GM21737 (cell line): ENCODE data around the gene C1orf53.

Source experiments
- ATAC-seq: cut with Tn5 transposase; IDR thresholded peaks from one replicate; pipeline ENCODE4 v1.9.1; 2021; ENCODE audit warnings: mild to moderate bottlenecking, moderate library complexity; ENCODE audit not compliant: unreplicated experiment

Gene C1orf53

DNA sequence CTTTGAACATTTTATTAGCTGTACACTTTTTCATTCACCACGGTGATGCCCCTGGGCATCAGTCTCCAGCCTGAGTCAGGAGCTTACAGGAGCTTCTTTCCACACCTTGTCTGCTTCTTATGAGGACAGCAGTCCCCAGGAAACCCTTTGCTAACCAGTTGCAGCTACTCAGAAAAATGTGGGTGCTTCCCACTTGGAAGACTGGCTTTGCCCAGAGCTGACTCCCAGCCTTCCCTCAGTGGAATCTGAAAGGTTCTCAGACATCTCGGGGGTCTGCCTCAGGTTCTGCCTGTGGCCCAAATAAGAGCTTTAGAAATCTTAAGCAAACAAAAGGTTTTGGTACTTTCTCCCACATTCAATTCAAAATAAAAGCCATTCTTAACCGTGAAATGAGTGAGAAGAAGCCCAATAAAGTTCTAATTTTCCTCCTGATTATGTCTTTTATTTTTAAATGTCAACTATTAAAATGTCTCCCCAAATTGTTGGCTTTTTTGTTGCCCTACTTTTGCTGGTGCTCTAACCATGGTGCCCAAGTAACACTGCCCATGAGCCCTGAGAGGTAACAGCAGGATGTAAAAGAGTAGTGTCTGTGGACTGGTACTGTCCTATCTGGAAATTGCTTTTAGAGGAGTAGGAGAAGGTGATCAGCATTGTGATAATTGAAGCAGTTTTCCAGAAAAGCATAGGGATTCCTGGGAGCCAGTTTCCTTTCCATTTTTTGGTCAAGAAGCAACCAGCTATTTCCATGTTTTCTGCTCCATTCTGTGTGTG, 5.6 kb downstream of the C1orf53 start:
- no peak for ATAC-seq

DNA sequence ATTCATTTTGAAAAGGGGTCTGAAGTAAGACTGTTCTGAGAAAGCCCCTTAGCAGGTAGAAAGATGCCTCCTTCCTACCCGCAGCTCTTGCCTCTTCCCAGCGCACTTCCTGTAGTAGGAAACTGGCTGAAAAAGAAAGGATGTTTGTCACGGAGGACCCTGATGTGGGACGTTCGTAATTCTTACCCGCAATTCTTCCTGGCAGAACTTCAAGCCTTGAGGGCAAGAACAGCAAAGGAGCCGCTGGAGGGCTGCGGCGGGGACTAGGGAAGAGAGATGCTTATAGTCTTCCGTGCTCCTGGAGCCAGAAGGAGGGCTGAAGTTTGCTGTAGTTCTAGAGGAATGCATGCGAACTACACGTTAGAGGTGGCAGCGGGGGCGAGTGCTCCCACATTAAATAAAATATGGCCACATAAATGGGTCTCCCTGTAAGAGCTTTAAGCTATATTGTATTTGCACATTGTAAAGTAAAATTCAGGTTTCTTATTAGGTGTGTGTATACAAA, 6.3 kb downstream of the C1orf53 start:
- ATAC-seq = no peak

DNA sequence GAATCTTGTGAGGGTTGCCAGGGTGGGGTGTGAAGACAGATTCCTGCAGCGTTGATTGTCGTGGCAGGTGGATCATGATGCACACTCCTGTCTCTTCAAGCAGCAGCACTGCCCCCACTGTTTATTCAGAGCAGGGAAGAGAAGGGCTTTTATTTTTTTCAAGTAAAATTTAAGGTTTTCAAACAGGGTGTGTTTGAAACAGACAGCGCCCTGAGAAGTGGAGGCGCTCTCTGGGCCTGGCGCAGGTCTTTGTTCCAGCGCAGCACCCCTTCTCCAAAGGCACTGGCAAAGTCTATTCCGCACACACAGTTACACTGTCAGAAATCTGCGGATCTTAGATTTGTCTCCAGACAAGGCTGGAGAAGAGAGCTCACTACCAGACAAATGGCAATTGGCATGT, 7.0 kb downstream of the C1orf53 start:
- no peak for ATAC-seq

- no peak for ATAC-seq
These were observed 7.9 kb downstream of the C1orf53 start for GRCh38 chr1:197910120-197910991.

DNA sequence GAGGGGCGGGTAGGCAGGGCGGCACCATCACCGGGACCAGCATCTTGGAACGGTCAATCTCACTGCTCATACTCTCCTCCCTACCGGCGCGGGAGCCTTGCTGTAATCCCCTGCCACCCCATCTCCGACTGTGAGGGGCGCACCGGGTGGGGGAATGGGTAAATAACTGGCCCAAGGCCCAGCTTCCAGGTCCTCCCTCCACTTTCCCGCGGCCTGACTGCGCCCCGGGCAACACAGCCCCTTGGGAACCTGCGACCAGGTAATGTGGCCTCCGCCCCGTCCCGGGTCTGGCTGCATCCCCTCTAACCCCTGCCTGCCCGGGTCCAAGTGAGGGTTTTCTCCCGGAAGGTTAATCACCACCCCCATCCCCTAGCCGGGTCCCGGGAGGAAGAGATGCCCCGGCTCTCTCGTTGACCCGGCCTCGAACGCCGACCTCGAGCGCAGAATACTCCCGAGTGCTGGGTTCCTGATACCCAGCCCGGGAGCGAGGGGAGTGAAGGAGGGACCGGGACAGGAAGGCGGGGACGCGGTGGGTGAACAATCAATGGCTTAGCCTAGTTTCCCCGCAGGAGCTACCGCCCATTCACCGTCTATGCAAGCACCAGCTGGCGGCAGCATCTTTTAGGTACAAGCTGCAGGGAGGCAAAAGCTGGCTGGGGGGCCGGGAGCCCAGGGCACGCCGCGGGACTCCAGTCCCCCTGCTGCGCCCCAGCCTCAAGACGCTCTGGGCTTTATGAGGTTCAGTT, 8.9 kb downstream of the C1orf53 start:
- ATAC-seq = no peak

DNA sequence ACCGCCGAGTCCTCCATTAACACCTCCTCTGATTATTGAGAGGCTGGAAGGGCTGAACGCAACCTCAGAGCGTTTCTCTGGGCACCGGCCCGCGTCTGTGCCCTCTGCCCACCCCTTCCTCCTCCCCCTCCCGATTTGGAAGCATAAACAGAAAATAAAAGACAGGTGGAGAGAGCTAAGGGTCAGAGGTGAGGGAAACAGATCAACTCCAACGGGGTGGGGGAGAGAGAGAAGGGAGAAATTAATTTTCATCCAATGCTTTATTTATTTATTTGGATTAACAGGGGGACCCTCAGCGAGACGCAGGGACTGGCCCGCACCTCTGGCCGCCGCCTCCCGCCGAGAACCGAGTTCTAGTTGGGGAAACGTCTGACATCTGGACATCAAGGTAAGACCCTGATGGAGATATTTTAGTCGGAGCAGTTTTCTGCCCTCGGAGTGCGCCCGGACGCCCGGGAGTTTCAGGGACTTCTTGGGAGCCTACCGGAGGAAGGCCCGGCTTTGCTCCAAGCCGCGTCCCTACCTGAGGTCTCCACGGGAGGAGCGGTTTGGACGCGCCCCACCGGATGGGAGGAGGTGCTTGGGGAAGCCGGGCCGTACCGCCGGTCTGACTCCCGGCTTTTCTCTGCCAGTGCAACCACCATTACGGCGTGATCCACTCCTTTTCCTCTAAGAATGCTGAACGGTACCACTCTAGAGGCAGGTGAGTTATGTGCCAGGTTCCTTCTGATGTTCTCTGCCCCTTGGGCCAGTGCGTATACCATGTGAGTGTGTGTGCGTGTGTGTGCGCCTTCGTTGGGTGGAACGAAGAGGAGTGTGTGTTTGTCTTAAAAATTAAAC, 9.6 kb downstream of the C1orf53 start:
- ATAC-seq = no peak

DNA sequence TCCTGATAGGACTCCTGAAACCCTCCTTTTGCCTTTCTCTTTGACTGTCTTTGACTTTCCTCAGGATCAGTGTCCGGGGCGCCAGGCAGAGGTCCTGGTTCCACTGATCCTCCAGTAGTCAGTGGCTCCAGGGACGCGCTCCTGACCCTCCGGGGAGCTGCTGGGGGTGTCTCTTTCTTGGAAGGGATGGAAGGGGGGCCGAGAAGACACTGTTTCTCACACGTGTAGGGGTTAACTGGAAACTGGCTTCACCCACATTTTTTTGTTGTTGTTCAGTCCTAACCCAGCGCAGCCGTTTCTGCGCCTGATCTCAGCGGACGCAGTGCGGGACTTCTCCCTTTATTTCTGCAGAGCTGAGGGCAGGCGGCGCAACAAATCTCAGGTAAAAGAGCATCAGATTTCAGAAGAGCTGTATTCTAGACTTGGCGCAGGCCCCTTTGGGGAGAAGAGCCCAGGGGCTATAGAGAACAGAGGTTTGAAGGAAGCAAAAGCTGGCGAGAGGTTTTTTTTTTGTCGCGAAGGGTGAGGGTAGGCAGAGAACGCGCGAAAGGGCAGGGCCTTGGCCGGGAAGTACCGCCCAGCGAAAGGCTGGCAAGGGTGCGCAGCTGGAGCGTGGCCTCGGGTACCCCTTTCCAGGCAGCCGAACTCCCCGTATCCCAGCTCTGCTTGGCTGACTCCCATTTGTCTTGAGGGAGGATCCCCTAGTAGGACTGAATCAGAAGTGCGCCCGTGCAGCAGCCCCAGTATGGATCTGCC, 10.5 kb downstream of the C1orf53 start:
- no peak for ATAC-seq

GRCh38 chr1:197913495-197914276, 11.3 kb downstream of the C1orf53 start:
- no peak for ATAC-seq

DNA sequence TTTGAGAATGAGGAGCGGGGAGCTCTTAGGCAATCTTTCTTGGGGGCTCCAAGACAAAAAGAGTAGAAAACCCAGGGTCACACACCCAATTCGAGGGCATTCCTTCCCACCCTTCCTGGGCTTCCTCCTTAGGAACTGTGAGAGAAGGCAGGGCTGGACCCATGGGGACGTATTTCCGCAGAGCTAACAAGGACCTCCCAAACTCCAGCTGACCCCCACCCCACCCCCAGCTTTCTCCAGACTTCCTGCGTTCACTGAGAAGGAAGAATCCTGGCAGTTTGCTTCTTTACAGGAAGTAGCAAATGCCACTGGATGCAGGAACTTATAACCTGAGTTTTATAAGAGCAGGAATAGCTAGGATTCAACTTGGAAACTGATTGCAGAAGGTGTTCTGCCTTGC, 12.1 kb downstream of the C1orf53 start:
- no peak for ATAC-seq

GRCh38 chr1:197915260-197915861, 12.9 kb downstream of the C1orf53 start:
- ATAC-seq = no peak

DNA sequence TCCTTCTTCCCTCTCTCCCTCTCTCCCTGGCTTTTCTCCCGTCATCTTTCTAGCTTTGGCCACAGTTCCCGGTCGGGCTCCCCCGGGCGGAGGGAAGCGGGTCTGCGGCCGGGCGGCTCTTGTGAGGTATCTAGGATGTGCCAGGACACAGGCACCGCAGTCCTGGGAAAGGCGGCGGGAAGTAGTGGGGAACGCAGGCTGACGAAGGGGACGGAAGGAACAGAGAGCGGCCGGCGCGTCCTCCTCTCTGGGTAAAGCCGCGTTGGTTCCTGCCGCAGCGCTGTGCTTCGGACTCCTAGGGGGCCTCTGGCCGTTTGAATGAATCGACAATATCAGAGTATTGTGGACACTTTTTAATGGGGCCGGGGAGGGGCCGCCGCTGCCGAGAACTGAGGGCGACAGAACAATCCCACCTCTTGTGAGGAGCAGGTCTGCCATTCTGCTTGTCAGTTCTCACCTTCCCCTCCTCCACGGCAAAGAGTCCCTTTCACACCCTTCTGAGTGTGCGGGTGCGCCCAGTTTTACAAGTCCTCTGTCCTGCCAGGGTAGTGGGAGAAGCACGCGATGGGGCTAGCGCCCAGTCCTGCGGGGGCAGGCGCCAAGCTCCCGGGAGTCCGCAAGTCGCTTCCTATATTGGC, 13.6 kb downstream of the C1orf53 start:
- no peak for ATAC-seq

DNA sequence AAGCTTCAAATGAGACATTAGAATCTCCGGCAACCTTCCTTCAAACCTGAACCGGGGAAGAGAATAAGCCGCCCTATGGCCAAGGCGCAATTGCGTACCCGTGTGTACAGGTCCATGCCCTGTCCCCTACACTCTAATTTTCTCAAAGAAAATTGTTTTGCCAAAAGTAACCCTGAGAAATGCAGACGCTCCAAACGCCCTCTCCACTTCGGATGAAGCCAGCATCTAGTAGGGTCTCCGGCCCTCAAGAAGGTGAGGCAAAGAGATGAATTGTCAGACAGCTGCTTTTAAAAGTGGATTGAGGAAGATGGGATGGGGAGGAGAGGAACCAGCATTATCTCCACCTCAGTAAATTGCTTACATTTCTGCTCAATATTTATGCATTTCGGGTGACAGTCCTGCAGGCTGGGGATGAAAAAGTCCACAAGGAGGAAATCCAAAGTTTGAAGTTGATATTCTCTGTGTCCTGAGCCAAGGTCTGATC, 14.1 kb downstream of the C1orf53 start:
- no peak for ATAC-seq

- ATAC-seq = no peak
These were observed 15.6 kb downstream of the C1orf53 start for GRCh38 chr1:197917805-197918651.

GRCh38 chr1:197918807-197919345, 16.4 kb downstream of the C1orf53 start:
- ATAC-seq = no peak

DNA sequence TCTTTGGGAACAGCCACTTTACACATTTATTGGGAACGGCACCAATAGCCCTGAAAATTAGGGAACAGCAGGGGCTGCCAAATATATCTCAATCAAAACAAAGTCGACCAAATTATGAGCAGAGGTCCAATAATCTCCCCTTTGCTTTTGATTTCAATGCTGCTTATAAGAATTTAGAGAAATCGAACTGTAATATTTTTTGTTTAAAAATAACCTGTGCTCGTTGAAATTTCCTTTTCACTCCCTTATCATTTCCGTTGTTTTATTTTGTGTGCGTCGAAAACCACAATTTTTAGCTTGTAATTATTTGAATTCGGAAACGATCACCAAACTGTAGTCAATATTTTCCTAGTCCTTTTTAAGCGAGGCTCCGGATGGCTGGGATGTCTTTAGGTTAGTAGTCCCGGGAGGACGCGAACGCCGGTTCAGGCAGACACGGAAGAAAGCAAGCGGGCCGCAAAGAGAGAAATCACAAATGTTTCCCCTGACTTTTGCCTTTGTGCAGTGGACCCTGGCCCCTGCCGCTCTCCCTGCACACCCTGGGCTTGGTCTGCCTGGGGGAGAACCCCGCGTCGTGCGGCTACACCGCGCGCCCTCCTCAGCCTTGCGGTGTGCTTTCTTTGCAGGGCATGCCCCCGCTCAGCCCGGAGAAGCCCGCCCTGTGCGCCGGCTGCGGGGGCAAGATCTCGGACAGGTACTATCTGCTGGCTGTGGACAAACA, 17.1 kb downstream of the C1orf53 start:
- no peak for ATAC-seq

DNA sequence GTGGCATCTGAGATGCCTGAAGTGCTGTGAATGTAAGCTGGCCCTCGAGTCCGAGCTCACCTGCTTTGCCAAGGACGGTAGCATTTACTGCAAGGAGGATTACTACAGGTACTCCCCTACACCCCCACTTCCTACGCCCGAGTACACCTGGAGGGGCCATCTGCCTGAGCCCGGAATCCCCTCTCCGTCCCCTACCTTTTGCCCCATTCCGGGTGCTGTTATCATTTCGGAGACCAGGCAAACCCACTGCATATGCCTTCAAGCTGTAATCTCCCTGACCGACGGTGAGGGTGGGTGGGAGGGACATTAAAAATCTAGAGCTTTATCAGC, 17.6 kb downstream of the C1orf53 start:
- ATAC-seq = no peak
